ENCODE measurements around the gene SND1.
"Not testable (repeated sequence)": the region's sequence is repeated elsewhere in the genome, so short reads cannot be mapped to it uniquely, and the experiment has no call there.

The SND1 gene

DNA sequence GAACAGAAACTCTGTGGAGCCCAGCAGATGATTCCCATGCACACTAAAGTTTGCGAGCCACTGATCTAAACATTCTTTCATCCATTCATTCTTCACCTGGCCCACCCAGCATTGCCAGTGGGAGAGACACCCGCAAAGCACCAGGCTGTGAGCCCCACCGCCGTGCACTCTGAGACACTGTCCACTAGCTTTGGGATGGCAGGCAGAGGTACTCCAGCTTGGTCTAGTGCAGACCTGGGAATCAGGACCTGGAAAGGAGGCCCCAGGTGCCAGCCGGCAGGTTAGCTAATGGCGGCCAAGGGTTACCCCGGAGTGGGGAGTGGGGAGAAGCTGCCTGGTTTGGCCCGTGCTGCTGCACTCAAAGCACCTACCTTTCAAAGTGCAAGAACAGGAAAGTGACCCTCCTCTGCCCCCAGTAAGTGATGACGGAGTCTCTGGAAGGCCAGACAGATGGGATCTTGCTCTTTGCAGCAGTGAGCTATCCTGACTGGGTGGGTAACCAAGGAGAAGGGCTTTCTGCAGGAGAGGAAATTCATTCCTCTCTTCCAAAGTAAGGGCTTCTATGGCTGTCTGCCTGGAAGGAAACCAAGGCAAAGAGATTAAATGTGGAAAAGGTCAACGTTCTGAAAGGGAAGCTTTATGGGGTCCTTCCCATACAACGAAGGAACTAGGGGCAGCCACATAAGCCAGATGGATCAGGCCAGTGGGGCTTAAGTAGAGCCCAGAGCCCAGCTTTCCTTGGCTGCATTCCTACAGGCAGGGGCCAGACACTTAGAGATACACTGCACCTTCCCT lies 453.4 kb downstream of the SND1 start:
- Mint-ChIP-seq H3K9me3 (no peaks in the 10 kb centered on the region), H3K36me3 (ENCODE audit: low read depth) (no peaks in the 10 kb centered on the region), H3K4me1 (ENCODE audit: low read depth) (peaks cover 37% of the 10 kb centered on the region), H3K27me3 (ENCODE audit: low read depth) (peaks cover 13% of the 10 kb centered on the region), H3K4me3 (no peak overlapping the region), H3K27ac (no peak overlapping the region)
- no peak for DNase-seq (ENCODE audit: low spot score)

DNA sequence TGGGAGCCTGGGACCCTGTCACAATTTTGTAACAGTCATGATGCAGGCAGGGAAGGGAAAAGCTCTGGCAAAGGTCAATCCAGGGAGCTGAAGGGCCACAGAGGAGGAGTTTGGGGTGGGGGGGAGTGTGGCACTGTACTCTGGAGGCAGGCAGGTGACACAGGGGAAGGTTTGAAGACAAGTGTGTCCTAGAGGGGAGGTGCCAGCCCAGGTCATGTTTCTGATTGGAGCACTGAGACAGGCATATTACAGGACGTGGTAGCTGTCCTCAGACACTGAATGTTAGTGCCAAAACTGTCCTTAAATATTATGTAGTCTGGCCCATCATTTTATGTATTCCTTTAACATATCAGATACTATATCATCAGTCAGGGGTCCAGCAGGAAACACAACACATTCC lies 454.8 kb downstream of the SND1 start:
- Mint-ChIP-seq H3K36me3 (ENCODE audit: low read depth) (no peaks in the 10 kb centered on the region), H3K9me3 (no peaks in the 10 kb centered on the region), H3K4me3 (peak overlapping the region; percentile 34), H3K4me1 (ENCODE audit: low read depth) (peaks cover 43% of the 10 kb centered on the region), H3K27me3 (ENCODE audit: low read depth) (peaks cover 13% of the 10 kb centered on the region), H3K27ac (no peak overlapping the region)
- DNase-seq (ENCODE audit: low spot score) = no peak

DNA sequence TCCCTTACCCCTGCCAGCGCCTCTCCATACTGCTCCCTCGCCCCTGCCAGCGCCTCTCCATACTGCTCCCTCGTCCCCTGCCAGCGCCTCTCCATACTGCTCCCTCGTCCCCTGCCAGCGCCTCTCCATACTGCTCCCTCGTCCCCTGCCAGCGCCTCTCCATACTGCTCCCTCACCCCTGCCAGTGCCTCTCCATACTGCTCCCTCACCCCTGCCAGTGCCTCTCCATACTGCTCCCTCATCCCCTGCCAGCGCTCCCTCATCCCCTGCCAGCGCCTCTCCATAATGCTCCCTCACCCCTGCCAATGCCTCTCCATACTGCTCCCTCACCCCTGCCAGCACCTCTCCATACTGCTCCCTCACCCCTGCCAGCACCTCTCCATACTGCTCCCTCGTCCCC lies 455.5 kb downstream of the SND1 start:
- not testable (repeated sequence) for H3K4me3 Mint-ChIP-seq; DNase-seq (ENCODE audit: low spot score); H3K27ac Mint-ChIP-seq; H3K36me3 Mint-ChIP-seq (ENCODE audit: low read depth); H3K9me3 Mint-ChIP-seq
- Mint-ChIP-seq H3K27me3 (ENCODE audit: low read depth) (peaks cover 17% of the 10 kb centered on the region), H3K4me1 (ENCODE audit: low read depth) (peaks cover 49% of the 10 kb centered on the region)

DNA sequence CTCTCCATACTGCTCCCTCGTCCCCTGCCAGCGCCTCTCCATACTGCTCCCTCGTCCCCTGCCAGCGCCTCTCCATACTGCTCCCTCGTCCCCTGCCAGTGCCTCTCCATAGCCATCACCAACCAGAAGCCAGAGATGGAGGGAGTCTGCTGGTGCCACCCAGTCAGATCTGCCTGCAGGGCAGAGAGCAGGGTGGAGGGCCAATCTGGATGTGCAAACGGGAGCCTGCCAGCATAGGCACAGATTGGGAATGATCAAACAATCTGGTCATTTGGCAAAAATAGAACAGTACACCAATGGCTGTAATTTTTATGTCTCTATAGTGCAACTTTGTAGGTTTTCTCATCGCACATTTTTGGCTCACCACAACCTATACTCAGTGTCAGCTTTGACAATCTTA lies 456.1 kb downstream of the SND1 start:
- H3K9me3 Mint-ChIP-seq = no peaks in the 10 kb centered on the region
- H3K4me1 Mint-ChIP-seq (ENCODE audit: low read depth) = peaks cover 52% of the 10 kb centered on the region
- H3K27ac Mint-ChIP-seq = no peak overlapping the region
- DNase-seq (ENCODE audit: low spot score) = no peak
- no peaks in the 10 kb centered on the region for H3K36me3 Mint-ChIP-seq (ENCODE audit: low read depth)
- H3K27me3 Mint-ChIP-seq (ENCODE audit: low read depth) = peaks cover 16% of the 10 kb centered on the region
- peak overlapping the region; percentile 73 for H3K4me3 Mint-ChIP-seq

DNA sequence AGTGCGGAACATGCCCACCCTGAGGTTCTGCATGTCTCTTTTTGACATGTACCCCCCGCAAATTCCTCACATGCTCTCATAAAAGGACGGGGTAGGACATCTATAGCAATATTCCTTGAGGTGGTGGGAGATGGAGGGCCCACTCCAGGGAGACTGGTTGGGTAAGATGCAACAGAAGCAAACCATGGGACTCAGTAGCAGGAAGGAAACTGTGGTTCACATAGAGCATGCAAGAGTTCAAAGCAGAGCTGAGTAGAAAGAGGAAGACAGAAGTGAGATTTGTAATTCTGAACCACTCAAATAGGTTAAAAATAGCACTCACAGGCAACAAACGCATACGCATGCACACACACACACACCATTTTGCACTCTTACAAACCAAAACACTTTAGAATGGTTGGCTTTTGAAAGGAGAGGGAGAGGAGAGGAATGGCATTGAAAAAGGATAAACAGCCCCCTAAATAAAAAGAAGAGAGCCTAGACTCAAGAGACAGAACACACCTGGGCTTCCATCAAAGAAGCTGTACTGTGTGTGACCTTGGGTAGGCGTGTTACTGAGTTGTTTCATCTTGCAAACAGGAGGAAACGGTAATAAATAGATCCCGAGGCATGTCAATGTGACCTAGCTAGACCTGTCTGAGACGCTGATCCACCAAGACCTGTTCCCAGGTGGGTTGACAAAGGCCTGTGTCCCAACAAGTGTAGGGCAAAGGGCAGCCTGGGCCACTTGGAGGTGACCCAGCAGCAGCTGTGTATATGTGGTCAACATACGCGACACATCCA lies 456.8 kb downstream of the SND1 start:
- peak overlapping the region; percentile 73 for H3K4me3 Mint-ChIP-seq
- H3K9me3 Mint-ChIP-seq = no peaks in the 10 kb centered on the region
- peaks cover 15% of the 10 kb centered on the region for H3K27me3 Mint-ChIP-seq (ENCODE audit: low read depth)
- H3K36me3 Mint-ChIP-seq (ENCODE audit: low read depth) = no peaks in the 10 kb centered on the region
- peak overlapping the region; percentile 87 for H3K27ac Mint-ChIP-seq
- peaks cover 47% of the 10 kb centered on the region for H3K4me1 Mint-ChIP-seq (ENCODE audit: low read depth)
- DNase-seq (ENCODE audit: low spot score) = no peak

DNA sequence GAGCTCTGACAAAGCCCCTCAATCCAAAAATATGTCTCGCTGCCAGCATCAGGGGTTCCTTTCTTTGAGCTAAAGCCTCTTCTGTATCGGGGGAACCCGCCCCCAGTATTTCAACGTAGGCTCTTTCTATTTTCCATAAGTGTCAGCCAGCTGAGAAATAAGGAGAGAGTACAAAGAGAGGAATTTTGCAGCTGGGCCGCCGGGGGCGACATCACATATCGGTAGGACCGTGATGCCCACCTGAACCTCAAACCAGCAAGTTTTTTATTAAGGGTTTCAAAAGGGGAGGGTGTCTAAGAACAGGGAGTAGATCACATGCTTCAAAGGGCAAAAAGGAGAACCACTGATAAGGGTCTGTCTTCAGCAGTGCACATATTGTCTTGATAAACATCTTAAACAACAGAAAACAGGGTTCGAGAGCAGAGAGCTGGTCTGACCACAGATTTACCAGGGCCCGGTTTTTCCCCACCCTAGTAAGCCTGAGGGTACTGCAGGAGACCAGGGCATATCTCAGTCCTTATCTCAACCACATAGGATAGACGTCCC lies 457.5 kb downstream of the SND1 start:
- peaks cover 19% of the 10 kb centered on the region for H3K27me3 Mint-ChIP-seq (ENCODE audit: low read depth)
- H3K9me3 Mint-ChIP-seq; H3K36me3 Mint-ChIP-seq (ENCODE audit: low read depth); DNase-seq (ENCODE audit: low spot score); H3K27ac Mint-ChIP-seq: not testable (repeated sequence)
- peak overlapping the region; percentile 73 for H3K4me3 Mint-ChIP-seq
- peaks cover 46% of the 10 kb centered on the region for H3K4me1 Mint-ChIP-seq (ENCODE audit: low read depth)

DNA sequence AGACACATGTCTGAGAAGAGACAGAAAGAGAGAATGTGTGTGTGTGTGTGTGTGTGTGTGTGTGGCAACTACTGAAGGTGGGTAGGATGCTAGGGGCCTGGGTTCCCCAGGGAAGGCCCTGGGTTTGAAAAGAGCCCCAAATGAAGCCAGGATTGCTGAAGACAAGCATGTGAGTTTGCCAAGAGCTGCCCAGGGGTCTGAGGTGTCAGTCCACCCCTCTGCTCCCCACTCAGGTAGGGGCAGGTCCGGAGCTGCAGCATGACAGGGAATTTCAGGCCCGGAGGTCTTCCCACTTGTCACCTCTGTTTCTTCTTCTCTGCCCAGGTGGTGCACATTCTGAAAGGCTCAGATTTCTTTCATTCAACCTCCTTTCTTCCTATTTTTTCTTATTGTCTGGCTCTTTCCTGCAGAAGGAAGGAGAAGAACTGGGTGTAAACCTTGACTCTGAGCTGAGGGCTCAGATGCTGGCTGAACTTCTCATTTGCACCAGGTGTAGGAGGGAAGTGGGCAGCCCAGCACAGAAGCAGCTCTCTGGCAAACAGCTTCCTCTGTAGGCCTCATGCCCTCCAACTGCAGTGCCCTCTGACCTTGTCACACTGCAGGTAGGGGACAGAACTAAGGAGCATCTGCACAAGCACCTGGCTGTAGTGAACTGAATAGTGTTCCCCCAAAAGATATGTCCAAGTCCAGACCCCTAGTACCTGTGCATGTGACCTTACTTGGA lies 458.8 kb downstream of the SND1 start:
- H3K9me3 Mint-ChIP-seq = no peaks in the 10 kb centered on the region
- H3K4me1 Mint-ChIP-seq (ENCODE audit: low read depth) = peaks cover 45% of the 10 kb centered on the region
- no peak for DNase-seq (ENCODE audit: low spot score)
- peaks cover 14% of the 10 kb centered on the region for H3K27me3 Mint-ChIP-seq (ENCODE audit: low read depth)
- peak overlapping the region; percentile 17 for H3K27ac Mint-ChIP-seq
- H3K4me3 Mint-ChIP-seq = no peak overlapping the region
- H3K36me3 Mint-ChIP-seq (ENCODE audit: low read depth) = no peaks in the 10 kb centered on the region

DNA sequence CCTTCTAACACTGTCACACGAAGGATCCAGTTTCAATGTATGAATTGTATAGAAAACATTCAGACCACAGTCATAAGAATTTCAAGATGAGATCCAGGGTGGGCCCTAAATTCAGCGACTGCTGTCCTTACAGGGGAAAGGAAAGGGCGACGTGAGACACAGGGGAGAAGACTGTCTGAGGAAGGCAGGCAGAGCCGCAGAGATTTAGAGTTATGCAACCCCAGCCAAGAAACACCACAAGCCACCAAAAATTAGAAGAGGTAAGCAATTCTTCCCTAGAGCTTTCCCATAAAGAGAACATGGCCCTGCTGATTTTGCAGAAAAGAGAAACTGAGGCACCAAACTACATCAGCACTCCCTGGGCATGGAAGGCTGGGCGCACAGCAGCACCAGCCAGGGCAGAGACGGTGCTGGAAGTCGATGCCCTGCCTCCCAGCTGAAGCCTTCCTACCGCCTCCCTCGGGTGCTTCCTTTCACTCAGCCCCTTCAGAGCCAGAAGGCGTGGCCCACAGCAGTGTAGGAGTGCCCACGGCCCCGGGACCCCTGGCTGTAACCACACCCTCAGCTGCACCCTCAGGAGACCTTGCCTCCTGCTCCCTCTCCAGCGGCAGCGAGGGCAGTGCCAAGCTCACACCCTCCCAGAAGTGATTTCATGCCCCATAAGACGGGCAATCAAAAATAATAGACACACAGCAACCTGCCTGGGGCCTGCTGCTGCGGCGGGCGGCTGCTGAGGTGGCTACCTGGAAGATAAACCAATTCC lies 460.2 kb downstream of the SND1 start:
- Mint-ChIP-seq H3K4me1 (ENCODE audit: low read depth) (peaks cover 40% of the 10 kb centered on the region), H3K4me3 (no peak overlapping the region), H3K36me3 (ENCODE audit: low read depth) (no peaks in the 10 kb centered on the region), H3K27me3 (ENCODE audit: low read depth) (peaks cover 18% of the 10 kb centered on the region), H3K27ac (no peak overlapping the region), H3K9me3 (no peaks in the 10 kb centered on the region)
- no peak for DNase-seq (ENCODE audit: low spot score)

DNA sequence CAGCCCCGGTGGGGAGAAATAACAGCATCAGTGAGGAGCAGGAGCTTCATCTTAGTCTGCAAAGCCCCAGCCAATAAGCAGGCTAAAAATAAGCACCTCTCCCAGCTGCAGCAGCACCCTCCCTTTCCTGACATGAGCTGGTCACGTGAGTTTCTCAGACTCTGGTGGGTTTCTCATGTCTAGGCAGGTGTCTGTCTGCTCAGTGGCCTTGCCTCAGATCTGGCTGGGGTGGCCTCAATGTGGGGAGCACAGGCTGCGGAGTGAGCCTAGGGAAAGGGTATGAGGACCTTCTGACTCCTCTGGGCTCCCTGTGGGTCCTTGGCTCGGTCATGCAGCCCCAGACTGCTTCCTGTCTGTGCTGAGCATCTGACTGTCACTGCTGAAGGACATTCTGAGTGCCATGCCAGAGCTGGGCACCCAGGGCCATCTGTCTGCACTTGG lies 460.8 kb downstream of the SND1 start:
- no peak overlapping the region for H3K4me3 Mint-ChIP-seq
- H3K27me3 Mint-ChIP-seq (ENCODE audit: low read depth) = peaks cover 20% of the 10 kb centered on the region
- H3K9me3 Mint-ChIP-seq = no peaks in the 10 kb centered on the region
- H3K27ac Mint-ChIP-seq = no peak overlapping the region
- H3K36me3 Mint-ChIP-seq (ENCODE audit: low read depth) = no peaks in the 10 kb centered on the region
- DNase-seq (ENCODE audit: low spot score) = no peak
- peaks cover 39% of the 10 kb centered on the region for H3K4me1 Mint-ChIP-seq (ENCODE audit: low read depth)

DNA sequence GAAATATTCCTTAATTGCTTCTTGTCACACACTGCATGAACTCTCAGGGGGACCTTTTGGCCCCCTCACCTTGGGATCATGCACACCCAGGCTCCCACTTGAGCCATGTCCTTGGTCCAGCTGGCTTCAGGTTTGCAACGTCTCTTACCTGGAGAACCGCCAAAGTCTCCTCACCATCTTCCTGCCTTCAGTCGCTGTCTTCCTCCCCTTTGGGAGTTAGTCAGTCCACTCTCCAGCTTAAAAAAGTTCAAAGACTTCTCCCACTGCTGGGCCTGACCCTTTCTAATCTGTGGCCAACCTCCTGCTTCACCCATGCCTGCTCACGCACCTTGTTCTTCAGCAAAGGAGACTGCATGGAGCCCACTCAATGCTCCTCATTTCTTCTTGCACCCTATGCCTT lies 461.8 kb downstream of the SND1 start:
- Mint-ChIP-seq H3K4me3 (no peak overlapping the region), H3K27me3 (ENCODE audit: low read depth) (peaks cover 20% of the 10 kb centered on the region), H3K9me3 (no peaks in the 10 kb centered on the region), H3K4me1 (ENCODE audit: low read depth) (peaks cover 31% of the 10 kb centered on the region), H3K36me3 (ENCODE audit: low read depth) (no peaks in the 10 kb centered on the region), H3K27ac (no peak overlapping the region)
- no peak for DNase-seq (ENCODE audit: low spot score)

DNA sequence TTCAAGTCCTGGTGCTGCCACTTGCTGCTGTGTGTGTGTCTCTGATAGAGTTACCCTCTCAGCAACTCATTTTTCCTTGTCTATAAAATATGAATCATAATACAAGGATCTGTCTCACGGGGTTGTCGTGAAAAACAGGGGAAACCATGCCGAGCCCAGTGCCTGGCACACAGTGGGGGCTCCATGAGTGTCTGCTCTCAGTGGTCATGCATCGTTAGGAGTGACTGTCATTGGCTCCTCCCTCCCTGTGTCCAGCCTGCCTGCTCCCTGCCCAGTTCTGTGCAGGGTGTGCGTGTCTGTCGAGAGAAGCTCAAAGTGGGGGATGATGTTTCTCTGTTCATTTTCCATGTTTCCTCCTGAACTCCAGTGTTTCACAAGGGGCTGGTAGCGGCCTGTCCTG lies 462.8 kb downstream of the SND1 start:
- H3K4me1 Mint-ChIP-seq (ENCODE audit: low read depth) = peaks cover 22% of the 10 kb centered on the region
- no peak for DNase-seq (ENCODE audit: low spot score)
- H3K9me3 Mint-ChIP-seq = no peaks in the 10 kb centered on the region
- H3K36me3 Mint-ChIP-seq (ENCODE audit: low read depth) = no peaks in the 10 kb centered on the region
- no peak overlapping the region for H3K4me3 Mint-ChIP-seq
- no peak overlapping the region for H3K27ac Mint-ChIP-seq
- peaks cover 20% of the 10 kb centered on the region for H3K27me3 Mint-ChIP-seq (ENCODE audit: low read depth)

DNA sequence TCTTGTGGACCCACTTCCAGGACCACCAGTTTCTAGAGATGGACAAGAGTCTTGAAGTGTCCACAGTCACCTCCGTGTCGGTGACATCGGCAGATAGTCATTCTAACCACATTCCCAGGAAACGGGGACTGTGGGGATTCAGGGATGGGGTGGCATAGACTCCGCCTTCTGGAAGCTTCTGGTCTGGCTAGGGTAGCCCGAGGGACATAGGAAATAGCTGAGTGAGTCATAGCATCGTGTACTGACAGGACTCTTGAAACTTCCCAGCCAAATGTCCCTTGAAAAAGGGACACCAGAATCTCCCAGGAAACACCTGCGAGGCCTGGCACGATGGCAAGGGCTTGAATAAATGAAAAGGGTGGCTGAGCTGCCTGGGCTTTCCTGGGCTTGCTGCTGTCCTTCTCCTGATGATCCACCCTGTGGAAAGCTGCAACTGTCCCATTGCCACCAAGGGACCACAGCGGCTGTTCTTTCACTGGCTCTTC lies 463.4 kb downstream of the SND1 start:
- H3K36me3 Mint-ChIP-seq (ENCODE audit: low read depth) = no peaks in the 10 kb centered on the region
- no peak for DNase-seq (ENCODE audit: low spot score)
- H3K4me1 Mint-ChIP-seq (ENCODE audit: low read depth) = peaks cover 17% of the 10 kb centered on the region
- no peaks in the 10 kb centered on the region for H3K9me3 Mint-ChIP-seq
- H3K27ac Mint-ChIP-seq = no peak overlapping the region
- no peak overlapping the region for H3K4me3 Mint-ChIP-seq
- H3K27me3 Mint-ChIP-seq (ENCODE audit: low read depth) = peaks cover 21% of the 10 kb centered on the region
